Testis (tissue), 2 donors: ENCODE data around the gene CMYA5.

Experiments used
- CTCF ChIP-seq, 3 experiments: fragments of 450-650 bp in 2 of 3; fragments of 200-600 bp in 1 of 3; sonication (generic) in 1 of 3; IDR thresholded peaks; one replicate each; pipeline ENCODE4 v1.5.1; 2016 to 2019; ENCODE audit warnings: antibody characterized with exemption in 3 of 3, mild to moderate bottlenecking in 2 of 3, moderate library complexity in 1 of 3
- POLR2A ChIP-seq: fragments of 450-650 bp; IDR thresholded peaks from one replicate; pipeline ENCODE4 v1.6.1; 2017; ENCODE audit warnings: antibody characterized with exemption, mild to moderate bottlenecking, moderate library complexity

DNA sequence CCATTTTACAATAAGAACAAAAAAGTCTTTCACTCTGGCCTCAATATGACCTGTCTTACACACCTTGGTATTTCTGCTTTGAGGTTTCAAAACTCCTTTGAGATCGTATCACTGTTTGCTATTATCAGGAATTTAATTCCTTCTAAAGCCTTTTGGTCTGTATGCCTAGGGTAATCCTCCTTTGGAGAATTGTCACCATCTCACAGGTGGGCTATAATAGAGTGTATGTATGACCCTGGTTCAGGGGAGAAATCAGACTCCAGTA, 13.7 kb downstream of the CMYA5 start:
- TF ChIP-seq CTCF (IDR thresholded peaks at IDR 0.05) (no peak), POLR2A (no peak)
